B cell (primary cell): ENCODE data around the gene WDR12. TPM values are rescaled to one million over a fixed set of nuclear protein-coding genes. Genes with fewer than 3 reads are reported as not detected.

ENCODE experiments used
- ATAC-seq: fragments of 200-7000 bp; cut with Tn5 transposase; one replicate; pipeline ENCODE4 v1.10.0; 2021; ENCODE audit warnings: low read depth, mild to moderate bottlenecking, moderate number of reproducible peaks, moderate library complexity
- CTCF ChIA-PET: fragments of 350-600 bp; sonication (Branson Sonifier 250); formaldehyde crosslinking; loops from one replicate; lab custom pipeline; 2021; ENCODE audit warnings: antibody characterized with exemption, inconsistent platforms; lab: Charles Lee
- POLR2A ChIA-PET: fragments of 350-600 bp; sonication (Branson Sonifier 250); formaldehyde crosslinking; loops from one replicate; lab custom pipeline; 2021; ENCODE audit warnings: antibody characterized with exemption; lab: Charles Lee
- DNase-seq: peaks from one replicate; pipeline ENCODE4 v3.0.0; 2013
- H2AFZ ChIP-seq: 2 replicates; pipeline ENCODE4 v1.6.1; 2012; ENCODE audit warnings: mild to moderate bottlenecking, low read depth, low read length; ENCODE audit not compliant: insufficient read depth, poor library complexity, severe bottlenecking
- H3K27ac ChIP-seq, 2 donors: 1 replicate in 1 of 2; 2 replicates in 1 of 2; pipeline ENCODE4 v1.5.1; 2012 to 2013; ENCODE audit warnings: low read length in 2 of 2, mild to moderate bottlenecking in 2 of 2, moderate library complexity in 1 of 2
- H3K27me3 ChIP-seq, 4 experiments: fragments of 200-600 bp in 1 of 4; sonication (generic) in 1 of 4; replicated peaks in 1 of 4; 1 replicate in 2 of 4; 2 replicates in 2 of 4; pipeline versions ENCODE4 v1.6.1 to v1.7.0; 2013 to 2016; ENCODE audit warnings: low read length in 3 of 4, mild to moderate bottlenecking in 2 of 4, mixed read lengths in 1 of 4, moderate library complexity in 1 of 4; ENCODE audit not compliant: insufficient read depth in 4 of 4, control insufficient read depth in 3 of 4; ENCODE audit errors: control extremely low read depth in 1 of 4
- H3K36me3 ChIP-seq, 2 experiments: replicated peaks in 1 of 2; 1 replicate in 1 of 2; 2 replicates in 1 of 2; pipeline versions ENCODE4 v1.6.1 to v1.7.1; 2013; ENCODE audit warnings: low read length in 1 of 2; ENCODE audit not compliant: insufficient read depth in 2 of 2, control insufficient read depth in 1 of 2; ENCODE audit errors: control extremely low read depth in 1 of 2, extremely low read depth in 1 of 2
- H3K4me1 ChIP-seq, 2 donors: fragments of 200-600 bp in 1 of 2; sonication (generic) in 1 of 2; 1 replicate in 1 of 2; 2 replicates in 1 of 2; pipeline versions ENCODE4 v1.5.1 to v1.6.1; 2013 to 2017; ENCODE audit warnings: low read length in 2 of 2; ENCODE audit not compliant: control insufficient read depth in 2 of 2, insufficient read depth in 2 of 2
- H3K4me2 ChIP-seq: replicated peaks from 2 replicates; pipeline ENCODE3; 2012; ENCODE audit warnings: mild to moderate bottlenecking, low read depth, low read length; ENCODE audit not compliant: poor library complexity, severe bottlenecking
- H3K4me3 ChIP-seq, 5 experiments: fragments of 200-600 bp in 1 of 5; sonication (generic) in 1 of 5; 1 replicate in 3 of 5; 2 replicates in 2 of 5; pipeline versions ENCODE4 v1.5.1 to v1.7.0; 2011 to 2016; ENCODE audit warnings: low read length in 4 of 5, mild to moderate bottlenecking in 4 of 5, low read depth in 2 of 5, control low read depth in 1 of 5, moderate library complexity in 1 of 5; ENCODE audit not compliant: insufficient read depth in 1 of 5; ENCODE audit errors: control extremely low read depth in 1 of 5, extremely low read depth in 1 of 5
- H3K79me2 ChIP-seq: fragments of 200-600 bp; sonication (generic); one replicate; pipeline ENCODE4 v1.6.0; 2016; ENCODE audit warnings: low read length; ENCODE audit not compliant: control insufficient read depth, insufficient read depth
- H3K9ac ChIP-seq: fragments of 200-600 bp; sonication (generic); 2 replicates; pipeline ENCODE4 v1.6.1; 2017; ENCODE audit warnings: mild to moderate bottlenecking, low read length, moderate library complexity
- H3K9me3 ChIP-seq, 3 donors: one replicate each; pipeline versions ENCODE4 v1.6.1 to v1.7.1; 2013; ENCODE audit warnings: low read length in 2 of 3; ENCODE audit not compliant: control insufficient read depth in 2 of 3, insufficient read depth in 1 of 3; ENCODE audit errors: control extremely low read depth in 1 of 3
- H4K20me1 ChIP-seq: 2 replicates; pipeline ENCODE4 v1.6.0; 2012; ENCODE audit warnings: mild to moderate bottlenecking, low read length; ENCODE audit not compliant: insufficient read depth, control insufficient read depth, poor library complexity, severe bottlenecking
- H3K27ac Mint-ChIP-seq: one replicate; pipeline ENCODE4 v1.8.0; 2021; ENCODE audit warnings: mixed read lengths
- H3K27me3 Mint-ChIP-seq: one replicate; pipeline ENCODE4 v1.8.0; 2021; ENCODE audit warnings: mixed read lengths
- H3K4me1 Mint-ChIP-seq: one replicate; pipeline ENCODE4 v1.8.0; 2021; ENCODE audit warnings: mixed read lengths
- H3K4me3 Mint-ChIP-seq: one replicate; pipeline ENCODE4 v1.8.0; 2021; ENCODE audit warnings: mixed read lengths
- H3K9me3 Mint-ChIP-seq: one replicate; pipeline ENCODE4 v1.8.0; 2022; ENCODE audit warnings: mixed read lengths; ENCODE audit not compliant: insufficient read depth
- EZH2 ChIP-seq: IDR thresholded peaks from 2 replicates; pipeline ENCODE4 v1.6.1; 2012; ENCODE audit warnings: borderline replicate concordance, low read depth, mild to moderate bottlenecking, moderate library complexity, low read length; ENCODE audit not compliant: insufficient read depth, poor library complexity, severe bottlenecking
- WGBS: methylation state at CpG from one replicate; pipeline ENCODE4 v1.1.5; 2013; ENCODE audit warnings: missing lambda C conversion rate; ENCODE audit not compliant: insufficient coverage; 5-methylcytosine and 5-hydroxymethylcytosine counted together
- intact Hi-C: fragments of 100-400 bp; cut with micrococcal nuclease; formaldehyde crosslinking; loops from one replicate; pipeline ENCODE4 v1.10.0; 2022
- polyA plus RNA-seq: library from polyadenylated mRNA; depleted of rRNA; stranded (reverse); fragments of >200 nt; gene quantifications from 2 replicates; pipeline ENCODE4 v1.2.3, GENCODE V29; 2012
- total RNA-seq, 2 donors: library from RNA; stranded (reverse); fragments of 120-200 nt in 1 of 2; gene quantifications; 1 replicate in 1 of 2; 2 replicates in 1 of 2; pipeline versions ENCODE4 v1.2.3 to v1.2.4, GENCODE V29; 2013 to 2022
- TF ChIP-seq, protein P1 (sequence below): fragments of 200-600 bp; IDR thresholded peaks from one replicate; pipeline ENCODE4 v1.8.0; 2022; ENCODE audit warnings: antibody characterized with exemption, mild to moderate bottlenecking

The WDR12 gene
- total and polyA plus RNA-seq, 2 donors (not counting 1 experiment from before 2014, with no cell fraction given) = 7.1 to 20.8 TPM

DNA sequence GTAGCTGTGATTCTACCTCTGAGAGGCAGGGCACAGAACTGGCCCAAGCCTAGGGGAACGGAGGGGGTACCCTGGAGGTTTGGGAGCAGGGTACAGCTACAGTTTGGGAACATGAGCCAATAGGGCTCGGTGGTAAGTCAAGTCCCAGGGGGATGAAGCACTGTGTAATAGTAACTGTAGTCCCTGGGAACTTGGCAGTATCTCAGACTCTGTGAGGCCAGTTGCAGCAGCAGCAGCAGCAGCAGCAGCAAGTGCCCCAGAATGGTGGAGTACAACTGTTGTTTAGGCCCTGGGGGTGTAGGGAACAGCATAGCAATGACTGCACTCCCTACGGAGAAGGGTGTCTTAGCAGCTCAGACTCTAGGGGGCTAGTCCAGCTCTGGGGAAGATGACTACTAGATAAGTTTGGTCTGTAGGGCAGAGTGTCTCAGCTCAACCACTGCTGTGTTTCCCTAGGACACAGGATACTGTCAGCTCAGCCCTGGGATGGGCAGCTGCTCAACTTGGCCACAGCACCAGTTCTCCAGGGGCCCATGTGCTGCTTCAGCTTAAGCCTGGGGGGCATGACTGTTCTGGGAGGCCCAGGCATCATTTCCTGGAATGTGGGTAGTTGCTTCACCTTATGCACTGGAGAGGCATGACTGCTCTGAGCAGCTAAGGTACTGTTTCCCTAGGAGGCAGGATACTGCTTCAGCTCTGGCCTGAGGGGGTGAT lies 21.1 kb upstream of the WDR12 start:
- H3K4me2 ChIP-seq = no peak overlapping the region
- no peaks in the 10 kb centered on the region for H3K4me1 Mint-ChIP-seq
- no peak overlapping the region for H3K27ac Mint-ChIP-seq
- H3K4me3 ChIP-seq = no peak overlapping the region
- no peak for TF ChIP-seq EZH2
- TF ChIP-seq, protein P1, sequence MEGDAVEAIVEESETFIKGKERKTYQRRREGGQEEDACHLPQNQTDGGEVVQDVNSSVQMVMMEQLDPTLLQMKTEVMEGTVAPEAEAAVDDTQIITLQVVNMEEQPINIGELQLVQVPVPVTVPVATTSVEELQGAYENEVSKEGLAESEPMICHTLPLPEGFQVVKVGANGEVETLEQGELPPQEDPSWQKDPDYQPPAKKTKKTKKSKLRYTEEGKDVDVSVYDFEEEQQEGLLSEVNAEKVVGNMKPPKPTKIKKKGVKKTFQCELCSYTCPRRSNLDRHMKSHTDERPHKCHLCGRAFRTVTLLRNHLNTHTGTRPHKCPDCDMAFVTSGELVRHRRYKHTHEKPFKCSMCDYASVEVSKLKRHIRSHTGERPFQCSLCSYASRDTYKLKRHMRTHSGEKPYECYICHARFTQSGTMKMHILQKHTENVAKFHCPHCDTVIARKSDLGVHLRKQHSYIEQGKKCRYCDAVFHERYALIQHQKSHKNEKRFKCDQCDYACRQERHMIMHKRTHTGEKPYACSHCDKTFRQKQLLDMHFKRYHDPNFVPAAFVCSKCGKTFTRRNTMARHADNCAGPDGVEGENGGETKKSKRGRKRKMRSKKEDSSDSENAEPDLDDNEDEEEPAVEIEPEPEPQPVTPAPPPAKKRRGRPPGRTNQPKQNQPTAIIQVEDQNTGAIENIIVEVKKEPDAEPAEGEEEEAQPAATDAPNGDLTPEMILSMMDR = no peak
- CTCF ChIA-PET = interaction anchor here (0.8 kb wide), 1 partner anchor 9 kb away, joined by 3 read pairs; no protein-coding TSS in a partner anchor
- no peak overlapping the region for H3K4me3 Mint-ChIP-seq
- H3K27me3 ChIP-seq = no peaks in the 10 kb centered on the region
- H3K9me3 ChIP-seq = no peaks in the 10 kb centered on the region
- 95% methylated on average over 3 of the region's 3 CpGs for WGBS
- H3K36me3 ChIP-seq = peaks cover 0 to 2% of the 10 kb centered on the region in 2 experiments
- H3K9ac ChIP-seq = no peak overlapping the region
- H3K9me3 Mint-ChIP-seq = no peaks in the 10 kb centered on the region
- H4K20me1 ChIP-seq = no peaks in the 10 kb centered on the region
- DNase-seq (no peak), ATAC-seq (no peak)
- H3K4me1 ChIP-seq = no peaks in the 10 kb centered on the region
- no peaks in the 10 kb centered on the region for H3K79me2 ChIP-seq
- H3K27ac ChIP-seq = no peak overlapping the region
- intact Hi-C loops = no loop called here
- POLR2A ChIA-PET = no interaction called here
- no peaks in the 10 kb centered on the region for H3K27me3 Mint-ChIP-seq
- H2AFZ ChIP-seq = no peak overlapping the region

DNA sequence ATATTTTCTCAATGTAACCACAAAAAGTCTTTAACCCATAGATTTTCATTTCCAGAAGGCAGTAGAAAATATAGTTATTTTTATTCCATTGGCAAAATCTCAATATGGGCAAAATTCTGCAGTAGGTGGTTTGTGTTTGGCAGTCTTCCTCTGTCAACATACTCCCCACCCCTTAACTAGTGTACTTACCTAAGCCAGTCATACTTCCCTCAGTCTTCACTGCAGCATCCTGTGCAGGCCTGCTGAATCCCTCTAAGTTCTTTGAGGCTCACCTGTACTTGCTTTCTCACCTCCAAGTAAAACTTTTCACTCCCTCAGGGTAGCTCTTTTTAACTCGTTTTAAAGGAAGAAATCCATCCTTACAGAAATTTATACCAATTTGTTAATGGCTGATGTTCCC lies 7.4 kb upstream of the WDR12 start:
- POLR2A ChIA-PET = interaction anchor here (0.6 kb wide), 1 partner anchor 305 kb away, joined by 4 read pairs; no protein-coding TSS in a partner anchor
- H3K9me3 ChIP-seq = no peaks in the 10 kb centered on the region
- no CpG with 5 or more reads among the region's 1 CpG for WGBS
- ATAC-seq (no peak), DNase-seq (no peak)
- Mint-ChIP-seq H3K9me3 (no peaks in the 10 kb centered on the region), H3K27me3 (no peaks in the 10 kb centered on the region), H3K4me1 (no peaks in the 10 kb centered on the region), H3K27ac (no peak overlapping the region), H3K4me3 (no peak overlapping the region)
- peaks cover 4% of the 10 kb centered on the region for H3K79me2 ChIP-seq
- no peak overlapping the region for H3K27ac ChIP-seq
- H3K36me3 ChIP-seq = peaks cover 0 to 3% of the 10 kb centered on the region in 2 experiments
- intact Hi-C loops = loop anchor here (10.0 kb wide), 1 partner anchor 884 kb away; the partner anchor contains the start of gene FZD7
- CTCF ChIA-PET = no interaction called here
- H3K4me1 ChIP-seq = no peaks in the 10 kb centered on the region
- H4K20me1 ChIP-seq = no peaks in the 10 kb centered on the region
- no peak overlapping the region for H3K4me3 ChIP-seq
- no peak for TF ChIP-seq EZH2
- TF ChIP-seq, protein P1 = no peak
- no peaks in the 10 kb centered on the region for H3K27me3 ChIP-seq
- H3K9ac ChIP-seq = no peak overlapping the region
- H2AFZ ChIP-seq = no peak overlapping the region
- no peak overlapping the region for H3K4me2 ChIP-seq
